Measurements from ENCODE around the gene CNIH3. TPM values are rescaled to one million over a fixed set of nuclear protein-coding genes. Genes with fewer than 3 reads are reported as not detected.

The CNIH3 gene
- total and polyA plus RNA-seq, 8 donors: 0.45 to 18.7 (median 3.1) TPM; not detected in 1

- TF ChIP-seq CTCF (IDR thresholded peaks at IDR 0.05): no peak
- no peak for TF ChIP-seq EP300 (IDR thresholded peaks at IDR 0.05)
- no peak for TF ChIP-seq POLR2A (IDR thresholded peaks at IDR 0.05)
- no peak for TF ChIP-seq POLR2AphosphoS5 (IDR thresholded peaks at IDR 0.05)
- Histone ChIP-seq H3K27me3 (no peaks in the 10 kb centered on the region), H3K27ac (no peak overlapping the region), H3K36me3 (no peaks in the 10 kb centered on the region), H3K4me1 (peaks cover 0 to 10% (median 3%) of the 10 kb centered on the region in 4 donors), H3K4me3 (no peak overlapping the region), H3K9me3 (no peaks in the 10 kb centered on the region)
- DNase-seq: no peak
- WGBS, 5 donors: 89 to 98% (median 94%) methylated on average over 2 of the region's 2 CpGs
- intact Hi-C loops (cut with DNase I; ENCODE audit: low total_unique reads): no loop called here
Measured at GRCh38 chr1:224767676-224768075, 151.6 kb downstream of the CNIH3 start.

GRCh38 chr1:224768971-224769370 is 152.9 kb downstream of the CNIH3 start:
- Histone ChIP-seq H3K4me3 (no peak overlapping the region), H3K27me3 (no peaks in the 10 kb centered on the region), H3K4me1 (peaks cover 0 to 10% (median 3%) of the 10 kb centered on the region in 4 donors), H3K27ac (no peak overlapping the region), H3K9me3 (no peaks in the 10 kb centered on the region), H3K36me3 (no peaks in the 10 kb centered on the region)
- intact Hi-C loops (cut with DNase I; ENCODE audit: low total_unique reads): no loop called here
- DNase-seq: no peak
- no peak for TF ChIP-seq EP300 (IDR thresholded peaks at IDR 0.05)
- TF ChIP-seq POLR2AphosphoS5 (IDR thresholded peaks at IDR 0.05): no peak
- TF ChIP-seq POLR2A (IDR thresholded peaks at IDR 0.05): no peak
- TF ChIP-seq CTCF (IDR thresholded peaks at IDR 0.05): no peak
- 76 to 92% (median 86%) methylated on average over 6 of the region's 6 CpGs for whole genome bisulfite sequencing, 5 donors

GRCh38 chr1:224769452-224770335 is 153.6 kb downstream of the CNIH3 start:
- H3K4me1 ChIP-seq: peaks cover 0 to 10% (median 3%) of the 10 kb centered on the region in 4 donors
- peak in 1 of 2 donors; percentile 13 for DNase-seq
- intact Hi-C loops (cut with DNase I; ENCODE audit: low total_unique reads): no loop called here

GRCh38 chr1:224770336-224770693 is 154.2 kb downstream of the CNIH3 start:
- H3K27ac ChIP-seq: no peak overlapping the region
- H3K27me3 ChIP-seq: no peaks in the 10 kb centered on the region
- H3K4me1 ChIP-seq: peaks cover 0 to 10% (median 3%) of the 10 kb centered on the region in 4 donors
- no peaks in the 10 kb centered on the region for H3K36me3 ChIP-seq
- no peaks in the 10 kb centered on the region for H3K9me3 ChIP-seq
- TF ChIP-seq POLR2AphosphoS5 (IDR thresholded peaks at IDR 0.05): no peak
- no peak for TF ChIP-seq CTCF (IDR thresholded peaks at IDR 0.05)
- no peak for TF ChIP-seq POLR2A (IDR thresholded peaks at IDR 0.05)
- no peak for TF ChIP-seq EP300 (IDR thresholded peaks at IDR 0.05)
- no peak overlapping the region for H3K4me3 ChIP-seq
- peak in 1 of 2 donors; percentile 18 for DNase-seq
- 14 to 29% (median 26%) methylated on average over 5 of the region's 5 CpGs for WGBS, 5 donors
- intact Hi-C loops (cut with DNase I; ENCODE audit: low total_unique reads): no loop called here

More at GRCh38 chr1:224769452-224770335, 153.6 kb downstream of the CNIH3 start:
- Histone ChIP-seq H3K27me3 (no peaks in the 10 kb centered on the region), H3K4me3 (no peak overlapping the region), H3K36me3 (no peaks in the 10 kb centered on the region), H3K27ac (no peak overlapping the region), H3K9me3 (no peaks in the 10 kb centered on the region)
- TF ChIP-seq POLR2A (IDR thresholded peaks at IDR 0.05) (no peak), POLR2AphosphoS5 (IDR thresholded peaks at IDR 0.05) (no peak), CTCF (IDR thresholded peaks at IDR 0.05) (no peak), EP300 (IDR thresholded peaks at IDR 0.05) (no peak)
- WGBS, 5 donors: 56 to 66% (median 61%) methylated on average over 7 of the region's 7 CpGs
